ENCODE data around the gene IL37.

DNA sequence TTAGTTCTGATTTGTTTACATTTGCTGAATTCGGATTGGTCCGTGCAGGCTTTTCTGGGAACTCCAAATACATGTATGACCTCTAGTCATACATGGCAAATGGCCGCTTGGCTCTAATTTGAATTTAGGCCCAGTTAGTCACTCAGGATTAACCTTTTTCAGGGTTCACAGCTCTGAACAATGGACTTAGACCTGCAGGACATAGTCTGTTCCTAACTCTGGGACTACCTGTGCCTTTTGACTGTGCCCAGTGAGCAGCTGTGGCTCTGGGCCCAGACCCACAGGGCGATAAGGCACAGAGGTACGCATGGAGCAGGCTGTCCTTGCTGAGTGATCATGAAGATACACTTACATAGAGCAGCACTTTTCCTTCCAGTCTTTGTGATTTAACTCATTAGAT, 28.5 kb downstream of the IL37 start:
- TF ChIP-seq ZNF274 (IDR thresholded peaks at IDR 0.05; ENCODE audit: low read depth, low read length) (no peak), SUZ12 (IDR thresholded peaks at IDR 0.05; ENCODE audit: extremely low read depth, insufficient read depth, insufficient read length) (no peak), YY1 (IDR thresholded peaks at IDR 0.05; ENCODE audit: insufficient read depth, insufficient read length) (no peak)
